LNCaP clone FGC (cell line): Measurements from ENCODE around the gene TMEM179.
A peak's percentile ranks its signal among the peaks of the same experiment; 100 is the strongest.

Experiments used
- DNase-seq: peaks from one replicate; pipeline ENCODE4 v3.0.0-alpha.2; 2011; ENCODE audit warnings: low read depth
- H3K4me3 ChIP-seq: 2 replicates; pipeline ENCODE4 v1.5.1; 2011; ENCODE audit warnings: mild to moderate bottlenecking, low read depth, low read length, control low read depth
- CTCF ChIP-seq: IDR thresholded peaks from 2 replicates; pipeline ENCODE4 v1.5.1; 2012; ENCODE audit warnings: mild to moderate bottlenecking; ENCODE audit not compliant: control insufficient read depth, insufficient read depth; ENCODE audit errors: extremely low read depth

Gene TMEM179

GRCh38 chr14:104624939-104625338 lies 20.4 kb upstream of the TMEM179 start:
- no peak overlapping the region for H3K4me3 ChIP-seq
- DNase-seq = no peak
- TF ChIP-seq CTCF = no peak

- no peak for TF ChIP-seq CTCF
- no peak overlapping the region for H3K4me3 ChIP-seq
- DNase-seq = no peak
Measured at GRCh38 chr14:104614126-104614812, 9.7 kb upstream of the TMEM179 start.

GRCh38 chr14:104611881-104612280 lies 7.3 kb upstream of the TMEM179 start:
- H3K4me3 ChIP-seq = no peak overlapping the region
- DNase-seq = no peak
- TF ChIP-seq CTCF = no peak

- DNase-seq = no peak
- H3K4me3 ChIP-seq = no peak overlapping the region
- TF ChIP-seq CTCF = no peak
Measured at GRCh38 chr14:104610749-104611310, 6.3 kb upstream of the TMEM179 start.

- no peak overlapping the region for H3K4me3 ChIP-seq
- no peak for TF ChIP-seq CTCF
- DNase-seq = no peak
Measured at GRCh38 chr14:104609666-104610065, 5.1 kb upstream of the TMEM179 start.

GRCh38 chr14:104603711-104604401 lies 716 bp downstream of the TMEM179 start:
- peak overlapping the region; percentile 48 for H3K4me3 ChIP-seq
- DNase-seq = no peak
- TF ChIP-seq CTCF = no peak
